ENCODE data around the gene CAPN10. TPM values are rescaled to one million over a fixed set of nuclear protein-coding genes. Genes with fewer than 3 reads are reported as not detected.

The CAPN10 gene
- total RNA-seq, 1 experiment from 2014 or later, result 47.4 TPM

DNA sequence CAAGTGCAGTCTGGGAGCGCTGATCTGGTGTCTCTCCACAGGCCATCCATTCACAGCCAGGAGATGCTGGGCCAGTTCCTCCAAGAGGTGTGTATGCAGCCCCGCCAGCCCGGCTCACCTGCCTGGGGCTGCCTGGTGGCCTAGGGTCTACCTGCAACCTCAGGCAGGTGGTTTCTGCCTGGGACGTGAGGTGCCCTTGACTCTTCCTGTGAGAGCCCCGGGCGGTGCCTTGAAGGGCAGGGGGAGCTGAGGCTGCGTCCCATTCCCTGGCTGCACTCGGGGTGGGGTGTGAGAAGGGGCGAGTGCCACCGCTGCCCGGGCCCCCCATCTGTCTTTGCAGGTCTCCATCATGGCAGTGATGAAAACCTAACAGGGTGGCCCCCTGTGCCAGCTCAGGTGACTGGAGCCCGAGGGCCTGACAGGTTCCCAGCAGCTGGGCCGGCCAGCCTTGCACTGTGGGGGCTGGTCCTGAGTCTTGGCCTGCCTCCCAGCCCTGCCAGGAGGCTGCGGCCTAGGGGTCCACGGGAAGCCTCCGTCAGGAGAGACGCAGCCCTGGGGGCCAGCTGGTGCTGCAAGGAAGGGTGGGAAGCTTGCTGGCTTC, 11.9 kb downstream of the CAPN10 start:
- no peak for DNase-seq
- no CpG with 5 or more reads among the region's 17 CpGs for WGBS (ENCODE audit: extremely low coverage, insufficient read length, low lambda C conversion rate)
- H3K23ac ChIP-seq (ENCODE audit: insufficient read length, low read depth, low read length), result no peak overlapping the region
- no peaks in the 10 kb centered on the region for H3K27me3 ChIP-seq (ENCODE audit: insufficient read depth, low read length)
- H3K4me1 ChIP-seq (ENCODE audit: insufficient read depth, low read length), result no peaks in the 10 kb centered on the region
- H2BK5ac ChIP-seq (ENCODE audit: insufficient read length, low read length), result no peak overlapping the region
- no peak overlapping the region for H2BK15ac ChIP-seq (ENCODE audit: low read depth, low read length)
- H4K8ac ChIP-seq (replicated peaks; ENCODE audit: insufficient read length, low read depth, low read length), result no peak overlapping the region
- no peak overlapping the region for H3K14ac ChIP-seq (ENCODE audit: insufficient read depth, low read length)
- no peak overlapping the region for H3K4ac ChIP-seq (ENCODE audit: low read depth, low read length)
- H3K27ac ChIP-seq (ENCODE audit: insufficient read length, low read depth, low read length), result no peak overlapping the region
- no peak overlapping the region for H2BK120ac ChIP-seq (ENCODE audit: low read depth, low read length, poor library complexity, severe bottlenecking)
- no peak overlapping the region for H2AK5ac ChIP-seq (ENCODE audit: insufficient read length, low read length)
- H3K9ac ChIP-seq (ENCODE audit: extremely low read depth, insufficient read length, low read length), result no peak overlapping the region
- no peak overlapping the region for H4K91ac ChIP-seq (ENCODE audit: insufficient read length, low read depth, low read length)
- no peaks in the 10 kb centered on the region for H3K79me2 ChIP-seq (ENCODE audit: insufficient read depth, low read length)
- no peak overlapping the region for H3K4me2 ChIP-seq (ENCODE audit: insufficient read depth, insufficient read length, low read length)
- Mint-ChIP-seq H3K27ac (no peak overlapping the region), H3K4me1 (no peaks in the 10 kb centered on the region), H3K9me3 (no peaks in the 10 kb centered on the region), H3K27me3 (ENCODE audit: low read depth) (no peaks in the 10 kb centered on the region), H3K36me3 (ENCODE audit: insufficient read depth in 1 of 3, low read depth in 3 of 3) (peaks cover 0 to 13% (median 0%) of the 10 kb centered on the region in 3 experiments; a peak in 3 of 7 replicates), H3K4me3 (no peak overlapping the region)
- no peak overlapping the region for H2BK12ac ChIP-seq (ENCODE audit: insufficient read length, low read depth, low read length)
- no peaks in the 10 kb centered on the region for H3K23me2 ChIP-seq (ENCODE audit: insufficient read length, low read depth, low read length, poor library complexity, severe bottlenecking)
- H4K20me1 ChIP-seq (ENCODE audit: control insufficient read depth, insufficient read depth, insufficient read length), result no peaks in the 10 kb centered on the region
- H3T11ph ChIP-seq (ENCODE audit: low read length), result no peak overlapping the region
- H3K18ac ChIP-seq (ENCODE audit: insufficient read length, low read depth, low read length), result no peak overlapping the region
- TF ChIP-seq, protein P1, sequence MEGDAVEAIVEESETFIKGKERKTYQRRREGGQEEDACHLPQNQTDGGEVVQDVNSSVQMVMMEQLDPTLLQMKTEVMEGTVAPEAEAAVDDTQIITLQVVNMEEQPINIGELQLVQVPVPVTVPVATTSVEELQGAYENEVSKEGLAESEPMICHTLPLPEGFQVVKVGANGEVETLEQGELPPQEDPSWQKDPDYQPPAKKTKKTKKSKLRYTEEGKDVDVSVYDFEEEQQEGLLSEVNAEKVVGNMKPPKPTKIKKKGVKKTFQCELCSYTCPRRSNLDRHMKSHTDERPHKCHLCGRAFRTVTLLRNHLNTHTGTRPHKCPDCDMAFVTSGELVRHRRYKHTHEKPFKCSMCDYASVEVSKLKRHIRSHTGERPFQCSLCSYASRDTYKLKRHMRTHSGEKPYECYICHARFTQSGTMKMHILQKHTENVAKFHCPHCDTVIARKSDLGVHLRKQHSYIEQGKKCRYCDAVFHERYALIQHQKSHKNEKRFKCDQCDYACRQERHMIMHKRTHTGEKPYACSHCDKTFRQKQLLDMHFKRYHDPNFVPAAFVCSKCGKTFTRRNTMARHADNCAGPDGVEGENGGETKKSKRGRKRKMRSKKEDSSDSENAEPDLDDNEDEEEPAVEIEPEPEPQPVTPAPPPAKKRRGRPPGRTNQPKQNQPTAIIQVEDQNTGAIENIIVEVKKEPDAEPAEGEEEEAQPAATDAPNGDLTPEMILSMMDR (conservative IDR thresholded peaks at IDR 0.05), result no peak
- H3K79me1 ChIP-seq (ENCODE audit: insufficient read depth, low read depth, low read length, poor library complexity, severe bottlenecking), result no peaks in the 10 kb centered on the region
- H3K56ac ChIP-seq (ENCODE audit: insufficient read length, low read depth, low read length), result no peak overlapping the region
- no peak overlapping the region for H4K5ac ChIP-seq (ENCODE audit: insufficient read length, low read depth, low read length)
- H2AFZ ChIP-seq (ENCODE audit: low read length), result no peak overlapping the region
- no peaks in the 10 kb centered on the region for H3K9me3 ChIP-seq (ENCODE audit: control insufficient read depth, low read depth, low read length)
- no peak overlapping the region for H2BK20ac ChIP-seq (ENCODE audit: low read depth, low read length, poor library complexity, severe bottlenecking)
